Astrocyte (in vitro differentiated cells and primary cell): ENCODE measurements around the gene PDE1C.

Experiments
- CTCF ChIP-seq: IDR thresholded peaks from 2 replicates; pipeline ENCODE4 v1.5.1; 2011; ENCODE audit warnings: low read depth, mild to moderate bottlenecking, inconsistent platforms, low read length, moderate library complexity; ENCODE audit not compliant: insufficient read depth
- EZH2 ChIP-seq: IDR thresholded peaks from 2 replicates; pipeline ENCODE4 v1.6.1; 2012; ENCODE audit warnings: mild to moderate bottlenecking, low read length, inconsistent platforms; ENCODE audit not compliant: insufficient read depth

GRCh38 chr7:31791881-31792280, 278.3 kb downstream of the PDE1C start:
- TF ChIP-seq CTCF: no peak
- TF ChIP-seq EZH2: no peak
